Heart left ventricle (tissue), 13 donors: ENCODE data around the gene GABBR2.

Experiments used
- CTCF ChIP-seq, 12 donors: fragments of 200-600 bp; sonication (generic) in 4 of 12; IDR thresholded peaks; one replicate each; pipeline versions ENCODE4 v1.5.0 to v1.8.0; 2018 to 2022; ENCODE audit warnings: antibody characterized with exemption in 12 of 12, mild to moderate bottlenecking in 5 of 12
- POLR2A ChIP-seq, 2 donors: fragments of 450-650 bp; IDR thresholded peaks; one replicate each; pipeline ENCODE4 v1.6.1; 2017; ENCODE audit warnings: antibody characterized with exemption in 2 of 2, mild to moderate bottlenecking in 2 of 2, moderate library complexity in 2 of 2
- donor health status: ischemic (EF 13 %, LVEDD 7.1; RV severe dilation, severe dysfunction).
- donor health status: DM: no; HTN: yes; CAD: no.
- donor health status: DM: no; HTN: no; CAD: no.
- donor health status: ischemic (EF 25% LVEDD 6.9; RV normal size, moderate dysfunction).
- donor health status: ischemic (EF 25% LVEDD 5.7; RV mildly dilated, moderate dysfunction).
- donor health status: ischemic (EF 35%, LVEDD 5.7; RV mildly dilated, moderate dysfunction).
- donor health status: nonischemic (EF 11% LVEDD 7.7; RV severe dilation, severe dysfunction).
- donor health status: DM: yes; HTN: yes; CAD: no.
- donor health status: PGD.
- donor health status: ischemic (EF 29% LVEDD 5.4; RV normal size, mild dysfunction).
- donor health status: nonischemic (EF 23%, LVEDD 6.1; RV moderate dilation, normal function).

- TF ChIP-seq CTCF (IDR thresholded peaks at IDR 0.05) (no peak), POLR2A (IDR thresholded peaks at IDR 0.05) (no peak)
Observed at GRCh38 chr9:98300611-98301010, 408.1 kb downstream of the GABBR2 start.
